GM12878 (cell line): Measurements from ENCODE around the gene RPL35A. TPM values are rescaled to one million over a fixed set of nuclear protein-coding genes. Genes with fewer than 3 reads are reported as not detected.

Experiments
- BMI1 ChIP-seq: fragments of 450-650 bp; IDR thresholded peaks from 2 replicates; pipeline ENCODE4 v1.6.1; 2016; ENCODE audit warnings: mild to moderate bottlenecking, moderate library complexity, borderline replicate concordance
- CBFB ChIP-seq: IDR thresholded peaks from 2 replicates; pipeline ENCODE4 v1.6.1; 2016; ENCODE audit warnings: antibody characterized with exemption, low read depth
- CBX5 ChIP-seq: sonication (generic); IDR thresholded peaks from 2 replicates; pipeline ENCODE4 v1.6.1; 2016; ENCODE audit warnings: low read depth, moderate library complexity, mild to moderate bottlenecking, inconsistent platforms
- CEBPZ ChIP-seq: fragments of 150-350 bp; IDR thresholded peaks from 2 replicates; pipeline ENCODE4 v1.6.1; 2016; ENCODE audit warnings: low read depth, low read length
- CTCF ChIP-seq, 3 experiments: IDR thresholded peaks in 2 of 3; conservative IDR thresholded peaks in 1 of 3; 2 replicates each; pipeline ENCODE4 v1.5.1; 2011; ENCODE audit warnings: low read depth in 3 of 3, low read length in 3 of 3, mild to moderate bottlenecking in 3 of 3, control low read depth in 2 of 3, moderate library complexity in 2 of 3, inconsistent platforms in 1 of 3, mixed read lengths in 1 of 3; ENCODE audit not compliant: control insufficient read depth in 2 of 3, insufficient read depth in 1 of 3; ENCODE audit errors: extremely low read depth in 1 of 3
- ESRRA ChIP-seq: IDR thresholded peaks from 2 replicates; pipeline ENCODE4 v1.6.1; 2012; ENCODE audit warnings: mild to moderate bottlenecking, low read length, improper control_type of control experiment
- EZH2 ChIP-seq: IDR thresholded peaks from 2 replicates; pipeline ENCODE4 v1.6.1; 2012; ENCODE audit warnings: low read depth, mild to moderate bottlenecking, control low read depth, inconsistent platforms, low read length, borderline replicate concordance; ENCODE audit not compliant: control insufficient read depth
- FOXK2 ChIP-seq: fragments of 450-650 bp; IDR thresholded peaks from 2 replicates; pipeline ENCODE4 v1.6.1; 2017; ENCODE audit warnings: mild to moderate bottlenecking, moderate library complexity
- MYC ChIP-seq: IDR thresholded peaks from 2 replicates; pipeline ENCODE4 v1.6.1; 2011; ENCODE audit warnings: mild to moderate bottlenecking, low read length, moderate library complexity, inconsistent platforms; ENCODE audit not compliant: insufficient read depth, insufficient replicate concordance, insufficient read length, severe bottlenecking
- NBN ChIP-seq: fragments of 450-650 bp; IDR thresholded peaks from 2 replicates; pipeline ENCODE4 v1.6.1; 2016
- SMC3 ChIP-seq: IDR thresholded peaks from 2 replicates; pipeline ENCODE4 v1.6.1; 2011; ENCODE audit warnings: low read length, improper control_type of control experiment, borderline replicate concordance
- polyA plus RNA-seq, 11 experiments: library from polyadenylated mRNA; depleted of rRNA in 4 of 11; unstranded in 6 of 11; stranded (reverse) in 5 of 11; fragments of >200 nt; fragmentation: Nextera tagmentation in 4 of 11; fragmentation: Illumina TruSeq in 1 of 11; extraction: Ambion mirVana in 4 of 11; extraction: Trizol in 1 of 11; gene quantifications; 1 replicate in 1 of 11; 2 replicates in 10 of 11; pipeline versions ENCODE4 v1.2.1 to v1.2.3, GENCODE V29; 2011 to 2016; ENCODE audit warnings: inconsistent platforms in 2 of 11, missing spikeins in 2 of 11, low read depth in 1 of 11
- total RNA-seq, 4 experiments: library from RNA; depleted of rRNA in 3 of 4; stranded (reverse); fragments of >200 nt in 3 of 4; fragmentation: Illumina TruSeq in 1 of 4; extraction: Trizol in 1 of 4; gene quantifications; 2 replicates each; pipeline versions ENCODE4 v1.2.1 to v1.2.3, GENCODE V29; 2013 to 2021
- TF ChIP-seq, protein P1 (sequence below): IDR thresholded peaks from 2 replicates; pipeline ENCODE4 v1.6.1; 2012; ENCODE audit warnings: low read length, inconsistent platforms
- TF ChIP-seq, protein P2 (sequence below): IDR thresholded peaks from 2 replicates; pipeline ENCODE4 v1.6.1; 2012; ENCODE audit warnings: improper control_type of control experiment, low read depth, low read length; ENCODE audit not compliant: insufficient replicate concordance
- TF ChIP-seq, protein P3 (sequence below): IDR thresholded peaks from 2 replicates; pipeline ENCODE4 v1.6.1; 2011; ENCODE audit warnings: borderline replicate concordance, low read depth, mild to moderate bottlenecking, moderate library complexity, low read length; ENCODE audit not compliant: insufficient read depth, poor library complexity, severe bottlenecking

The RPL35A gene
- total and polyA plus RNA-seq, 10 of the 15 experiments (the other 5 are each of a cell fraction or from before 2014, with no cell fraction given): 774 to 3,144 (median 1,843) TPM

GRCh38 chr3:197906023-197906849 lies 43.8 kb upstream of the RPL35A start (continued):
- TF ChIP-seq BMI1: no peak
- 0 out of 2 replicates have a peak, but pooled peaks have one; percentile 12 for TF ChIP-seq NBN
- no peak for TF ChIP-seq FOXK2
- TF ChIP-seq CTCF (IDR thresholded peaks at IDR 0.05 in 2 of 3, conservative IDR thresholded peaks at IDR 0.05 in 1 of 3; ENCODE audit: control insufficient read depth in 2 of 3, extremely low read depth in 1 of 3, insufficient read depth in 1 of 3, low read depth in 3 of 3, low read length in 3 of 3): peak; percentile 90 to 95 (median 91)
- TF ChIP-seq ESRRA: no peak
- TF ChIP-seq, protein P1, sequence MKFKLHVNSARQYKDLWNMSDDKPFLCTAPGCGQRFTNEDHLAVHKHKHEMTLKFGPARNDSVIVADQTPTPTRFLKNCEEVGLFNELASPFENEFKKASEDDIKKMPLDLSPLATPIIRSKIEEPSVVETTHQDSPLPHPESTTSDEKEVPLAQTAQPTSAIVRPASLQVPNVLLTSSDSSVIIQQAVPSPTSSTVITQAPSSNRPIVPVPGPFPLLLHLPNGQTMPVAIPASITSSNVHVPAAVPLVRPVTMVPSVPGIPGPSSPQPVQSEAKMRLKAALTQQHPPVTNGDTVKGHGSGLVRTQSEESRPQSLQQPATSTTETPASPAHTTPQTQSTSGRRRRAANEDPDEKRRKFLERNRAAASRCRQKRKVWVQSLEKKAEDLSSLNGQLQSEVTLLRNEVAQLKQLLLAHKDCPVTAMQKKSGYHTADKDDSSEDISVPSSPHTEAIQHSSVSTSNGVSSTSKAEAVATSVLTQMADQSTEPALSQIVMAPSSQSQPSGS: 0 out of 2 replicates have a peak, but pooled peaks have one; percentile 19
- TF ChIP-seq, protein P2, sequence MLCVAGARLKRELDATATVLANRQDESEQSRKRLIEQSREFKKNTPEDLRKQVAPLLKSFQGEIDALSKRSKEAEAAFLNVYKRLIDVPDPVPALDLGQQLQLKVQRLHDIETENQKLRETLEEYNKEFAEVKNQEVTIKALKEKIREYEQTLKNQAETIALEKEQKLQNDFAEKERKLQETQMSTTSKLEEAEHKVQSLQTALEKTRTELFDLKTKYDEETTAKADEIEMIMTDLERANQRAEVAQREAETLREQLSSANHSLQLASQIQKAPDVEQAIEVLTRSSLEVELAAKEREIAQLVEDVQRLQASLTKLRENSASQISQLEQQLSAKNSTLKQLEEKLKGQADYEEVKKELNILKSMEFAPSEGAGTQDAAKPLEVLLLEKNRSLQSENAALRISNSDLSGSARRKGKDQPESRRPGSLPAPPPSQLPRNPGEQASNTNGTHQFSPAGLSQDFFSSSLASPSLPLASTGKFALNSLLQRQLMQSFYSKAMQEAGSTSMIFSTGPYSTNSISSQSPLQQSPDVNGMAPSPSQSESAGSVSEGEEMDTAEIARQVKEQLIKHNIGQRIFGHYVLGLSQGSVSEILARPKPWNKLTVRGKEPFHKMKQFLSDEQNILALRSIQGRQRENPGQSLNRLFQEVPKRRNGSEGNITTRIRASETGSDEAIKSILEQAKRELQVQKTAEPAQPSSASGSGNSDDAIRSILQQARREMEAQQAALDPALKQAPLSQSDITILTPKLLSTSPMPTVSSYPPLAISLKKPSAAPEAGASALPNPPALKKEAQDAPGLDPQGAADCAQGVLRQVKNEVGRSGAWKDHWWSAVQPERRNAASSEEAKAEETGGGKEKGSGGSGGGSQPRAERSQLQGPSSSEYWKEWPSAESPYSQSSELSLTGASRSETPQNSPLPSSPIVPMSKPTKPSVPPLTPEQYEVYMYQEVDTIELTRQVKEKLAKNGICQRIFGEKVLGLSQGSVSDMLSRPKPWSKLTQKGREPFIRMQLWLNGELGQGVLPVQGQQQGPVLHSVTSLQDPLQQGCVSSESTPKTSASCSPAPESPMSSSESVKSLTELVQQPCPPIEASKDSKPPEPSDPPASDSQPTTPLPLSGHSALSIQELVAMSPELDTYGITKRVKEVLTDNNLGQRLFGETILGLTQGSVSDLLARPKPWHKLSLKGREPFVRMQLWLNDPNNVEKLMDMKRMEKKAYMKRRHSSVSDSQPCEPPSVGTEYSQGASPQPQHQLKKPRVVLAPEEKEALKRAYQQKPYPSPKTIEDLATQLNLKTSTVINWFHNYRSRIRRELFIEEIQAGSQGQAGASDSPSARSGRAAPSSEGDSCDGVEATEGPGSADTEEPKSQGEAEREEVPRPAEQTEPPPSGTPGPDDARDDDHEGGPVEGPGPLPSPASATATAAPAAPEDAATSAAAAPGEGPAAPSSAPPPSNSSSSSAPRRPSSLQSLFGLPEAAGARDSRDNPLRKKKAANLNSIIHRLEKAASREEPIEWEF: no peak
- no peak for TF ChIP-seq EZH2
- peak; percentile 80 for TF ChIP-seq SMC3
- TF ChIP-seq CBX5: peak; percentile 72; the same call in 1 of the 2 replicates
- no peak for TF ChIP-seq MYC
- peak; percentile 30; the same call in 1 of the 2 replicates for TF ChIP-seq CBFB
- no peak for TF ChIP-seq CEBPZ
- TF ChIP-seq, protein P3, sequence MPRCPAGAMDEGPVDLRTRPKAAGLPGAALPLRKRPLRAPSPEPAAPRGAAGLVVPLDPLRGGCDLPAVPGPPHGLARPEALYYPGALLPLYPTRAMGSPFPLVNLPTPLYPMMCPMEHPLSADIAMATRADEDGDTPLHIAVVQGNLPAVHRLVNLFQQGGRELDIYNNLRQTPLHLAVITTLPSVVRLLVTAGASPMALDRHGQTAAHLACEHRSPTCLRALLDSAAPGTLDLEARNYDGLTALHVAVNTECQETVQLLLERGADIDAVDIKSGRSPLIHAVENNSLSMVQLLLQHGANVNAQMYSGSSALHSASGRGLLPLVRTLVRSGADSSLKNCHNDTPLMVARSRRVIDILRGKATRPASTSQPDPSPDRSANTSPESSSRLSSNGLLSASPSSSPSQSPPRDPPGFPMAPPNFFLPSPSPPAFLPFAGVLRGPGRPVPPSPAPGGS: peak; percentile 38
